HCT116 (cell line): Measurements from ENCODE around the gene ZBTB20. TPM values are rescaled to one million over a fixed set of nuclear protein-coding genes. Genes with fewer than 3 reads are reported as not detected.

ENCODE experiments used
- ATAC-seq: fragments of 200-7000 bp; cut with Tn5 transposase; 2 replicates; pipeline ENCODE4 v1.9.1; 2020; ENCODE audit warnings: mild to moderate bottlenecking, moderate library complexity
- BruUV-seq: library from RNA; stranded (reverse); fragments of 400-500 nt; replicated peaks from 2 replicates; lab custom pipeline; 2021; lab: Mats Ljungman, UMichigan
- CTCF ChIA-PET: fragments of 300-600 bp; sonication (Branson Sonifier 250); formaldehyde crosslinking; loops from one replicate; lab custom pipeline; 2021; ENCODE audit warnings: antibody characterized with exemption; lab: Charles Lee
- POLR2A ChIA-PET: fragments of 300-600, 350-600 bp; sonication (Branson Sonifier 250); formaldehyde crosslinking; loops from one replicate; lab custom pipeline; 2021; ENCODE audit warnings: antibody characterized with exemption; lab: Charles Lee
- RAD21 ChIA-PET, 2 experiments: fragments of 300-600 bp; sonication (Branson Sonifier 250); formaldehyde crosslinking; loops; one replicate each; lab custom pipeline; 2023; ENCODE audit warnings: low total read pairs in 2 of 2; ENCODE audit not compliant: uncharacterized antibody in 2 of 2, unreplicated experiment in 2 of 2, low non-redundant PET in 1 of 2; lab: Charles Lee
- DNase-seq: peaks from one replicate; pipeline ENCODE4 v3.0.0-alpha.2; 2010; ENCODE audit warnings: low read depth, low spot score
- H2AFZ ChIP-seq: fragments of 200-600 bp; shearing (Covaris generic), sonication (generic); 2 replicates; pipeline ENCODE4 v1.6.1; 2017; ENCODE audit warnings: low read depth, mixed run types, mixed read lengths, antibody characterized with exemption, low read length; ENCODE audit not compliant: poor library complexity, severe bottlenecking
- H3K27ac ChIP-seq: 2 replicates; pipeline ENCODE4 v1.5.1; 2012; ENCODE audit warnings: low read depth, low read length
- H3K27me3 ChIP-seq: fragments of 200-600 bp; sonication (generic); 2 replicates; pipeline ENCODE4 v1.6.1; 2016; ENCODE audit warnings: mixed run types, low read length, mixed read lengths; ENCODE audit not compliant: insufficient read depth
- H3K36me3 ChIP-seq, 2 experiments: fragments of 200-500 bp in 1 of 2; fragments of 200-600 bp in 1 of 2; sonication (Bioruptor generic) in 1 of 2; sonication (generic) in 1 of 2; 2 replicates each; pipeline versions ENCODE4 v1.5.1 to v1.6.1; 2014 to 2016; ENCODE audit warnings: low read length in 2 of 2, inconsistent platforms in 1 of 2, mixed read lengths in 1 of 2, mixed run types in 1 of 2; ENCODE audit not compliant: insufficient read depth in 2 of 2, control insufficient read depth in 1 of 2
- H3K4me1 ChIP-seq, 2 experiments: fragments of 200-600 bp in 1 of 2; sonication (generic) in 1 of 2; 2 replicates each; pipeline versions ENCODE4 v1.5.1 to v1.6.1; 2012 to 2017; ENCODE audit warnings: low read length in 2 of 2, inconsistent platforms in 1 of 2, mild to moderate bottlenecking in 1 of 2, mixed read lengths in 1 of 2, mixed run types in 1 of 2, moderate library complexity in 1 of 2; ENCODE audit not compliant: insufficient read depth in 2 of 2, control insufficient read depth in 1 of 2
- H3K4me2 ChIP-seq: fragments of 200-600 bp; sonication (generic); 2 replicates; pipeline ENCODE4 v1.6.1; 2017; ENCODE audit warnings: mixed run types, low read length, mixed read lengths
- H3K4me3 ChIP-seq, 2 experiments: fragments of 200-600 bp in 1 of 2; sonication (generic) in 1 of 2; replicated peaks in 1 of 2; 2 replicates each; pipeline ENCODE4 v1.5.1; 2011 to 2016; ENCODE audit warnings: low read length in 2 of 2, control low read depth in 1 of 2, low read depth in 1 of 2, mild to moderate bottlenecking in 1 of 2, mixed read lengths in 1 of 2, mixed run types in 1 of 2
- H3K79me2 ChIP-seq: fragments of 200-600 bp; sonication (generic); 2 replicates; pipeline ENCODE4 v1.6.1; 2017; ENCODE audit warnings: mild to moderate bottlenecking, mixed run types, low read length, moderate library complexity, mixed read lengths; ENCODE audit not compliant: insufficient read depth
- H3K9ac ChIP-seq: fragments of 200-600 bp; sonication (generic); 2 replicates; pipeline ENCODE4 v1.6.1; 2016; ENCODE audit warnings: low read length, mixed read lengths
- H3K9me2 ChIP-seq: fragments of 200-600 bp; sonication (generic), shearing (Covaris generic); 2 replicates; pipeline ENCODE4 v1.6.1; 2017; ENCODE audit warnings: mixed run types, mild to moderate bottlenecking, moderate library complexity; ENCODE audit not compliant: insufficient read depth
- H3K9me3 ChIP-seq, 2 experiments: fragments of 200-500 bp in 1 of 2; fragments of 200-600 bp in 1 of 2; sonication (Bioruptor generic) in 1 of 2; sonication (generic) in 1 of 2; 2 replicates each; pipeline ENCODE4 v1.6.1; 2014 to 2017; ENCODE audit warnings: low read length in 2 of 2, mixed read lengths in 2 of 2, inconsistent platforms in 1 of 2, low read depth in 1 of 2, mild to moderate bottlenecking in 1 of 2, mixed run types in 1 of 2, moderate library complexity in 1 of 2; ENCODE audit not compliant: control insufficient read depth in 1 of 2, insufficient read depth in 1 of 2
- H4K20me1 ChIP-seq: fragments of 200-600 bp; sonication (generic), shearing (Covaris generic); 2 replicates; pipeline ENCODE4 v1.6.1; 2017; ENCODE audit warnings: mixed run types, mild to moderate bottlenecking, moderate library complexity; ENCODE audit not compliant: insufficient read depth
- CBX3 ChIP-seq: IDR thresholded peaks from 2 replicates; pipeline ENCODE4 v1.6.1; 2012; ENCODE audit warnings: low read depth
- CEBPB ChIP-seq: IDR thresholded peaks from 2 replicates; pipeline ENCODE4 v1.6.1; 2012; ENCODE audit warnings: low read depth
- EGR1 ChIP-seq: IDR thresholded peaks from 2 replicates; pipeline ENCODE4 v1.6.1; 2012; ENCODE audit warnings: low read depth
- ELF1 ChIP-seq: IDR thresholded peaks from 2 replicates; pipeline ENCODE4 v1.6.1; 2012; ENCODE audit warnings: low read depth, borderline replicate concordance
- EZH2 ChIP-seq: fragments of 200-600 bp; sonication (generic); IDR thresholded peaks from 2 replicates; pipeline ENCODE4 v1.6.1; 2017; ENCODE audit warnings: antibody characterized with exemption, mixed run types
- EZH2phosphoT487 ChIP-seq: fragments of 200-600 bp; IDR thresholded peaks from 2 replicates; pipeline ENCODE4 v1.6.1; 2018; ENCODE audit warnings: antibody characterized with exemption, borderline replicate concordance
- POLR2A ChIP-seq: IDR thresholded peaks from 2 replicates; pipeline ENCODE4 v1.7.0; 2011; ENCODE audit warnings: borderline replicate concordance; ENCODE audit not compliant: insufficient read depth, insufficient read length; ENCODE audit errors: extremely low read depth
- POLR2AphosphoS5 ChIP-seq: IDR thresholded peaks from 2 replicates; pipeline ENCODE4 v1.6.1; 2011; ENCODE audit warnings: mild to moderate bottlenecking, low read depth, low read length, moderate library complexity
- SIN3A ChIP-seq: IDR thresholded peaks from 2 replicates; pipeline ENCODE4 v1.6.1; 2012; ENCODE audit warnings: low read depth
- TCF7L2 ChIP-seq: IDR thresholded peaks from 2 replicates; pipeline ENCODE4 v1.7.0; 2011; ENCODE audit warnings: borderline replicate concordance, inconsistent platforms; ENCODE audit not compliant: insufficient read depth, insufficient read length; ENCODE audit errors: extremely low read depth
- ZFX ChIP-seq: fragments of 450-650 bp; IDR thresholded peaks from 2 replicates; pipeline ENCODE4 v1.6.1; 2017
- ZNF274 ChIP-seq: fragments of 200-500 bp; sonication (Bioruptor generic); IDR thresholded peaks from 2 replicates; pipeline ENCODE4 v1.6.1; 2014; ENCODE audit warnings: mild to moderate bottlenecking, low read depth, low read length, inconsistent platforms
- intact Hi-C: fragments of 100-400 bp; cut with micrococcal nuclease; formaldehyde crosslinking; loops from 2 replicates; pipeline ENCODE4 v1.10.0; 2022
- total RNA-seq: library from RNA; stranded (reverse); gene quantifications from one replicate; pipeline ENCODE4 v1.2.1, GENCODE V29; 2021; ENCODE audit not compliant: unreplicated experiment
- TF ChIP-seq, protein P1 (sequence below), 3 experiments: fragments of 200-600 bp in 1 of 3; sonication (generic) in 1 of 3; IDR thresholded peaks in 2 of 3; conservative IDR thresholded peaks in 1 of 3; 2 replicates each; pipeline ENCODE4 v1.5.1; 2012 to 2017; ENCODE audit warnings: low read depth in 2 of 3, low read length in 2 of 3, antibody characterized with exemption in 1 of 3, borderline replicate concordance in 1 of 3, control low read depth in 1 of 3, mild to moderate bottlenecking in 1 of 3, mixed read lengths in 1 of 3, mixed run types in 1 of 3, moderate library complexity in 1 of 3; ENCODE audit not compliant: insufficient read depth in 1 of 3
- TF ChIP-seq, protein P2 (sequence below): IDR thresholded peaks from 2 replicates; pipeline ENCODE4 v1.6.1; 2012

ZBTB20 gene
- total RNA-seq, 1 experiment from 2014 or later: 42.1 TPM

DNA sequence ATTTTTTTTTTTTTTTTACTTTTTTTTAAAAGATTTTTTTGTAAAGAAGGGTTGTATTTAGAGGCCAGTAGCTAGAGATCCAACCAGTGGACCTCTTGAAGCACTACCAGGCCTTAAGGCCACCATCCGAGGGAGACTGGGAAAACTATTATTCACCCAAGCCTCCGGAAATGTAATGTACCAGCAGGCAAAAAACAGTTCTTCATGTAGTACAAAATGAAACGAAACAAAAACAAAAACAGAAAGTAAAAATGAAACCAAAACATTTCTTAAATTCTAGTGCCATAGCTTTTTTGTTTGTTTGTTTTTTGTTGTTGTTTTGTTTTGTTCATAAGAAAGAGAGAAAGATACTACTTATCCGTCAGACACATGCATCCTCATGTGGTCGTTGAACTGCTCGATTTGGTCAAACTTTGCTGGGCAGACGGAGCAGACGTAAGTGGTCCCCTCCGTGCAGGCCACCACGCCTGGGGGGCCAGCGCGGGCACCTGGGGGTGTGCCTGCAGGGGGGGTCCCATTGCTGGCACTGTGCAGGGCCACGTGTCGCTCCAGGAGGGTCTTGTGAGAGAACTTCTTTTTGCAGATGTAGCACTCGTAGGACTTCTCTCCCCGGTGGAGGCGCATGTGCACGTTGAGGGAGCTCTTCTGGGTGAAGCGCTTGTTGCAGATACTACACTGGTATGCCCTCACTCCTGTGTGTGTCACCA lies 808.3 kb downstream of the ZBTB20 start:
- H3K36me3 ChIP-seq: peaks cover 3 to 24% of the 10 kb centered on the region in 2 experiments; a peak in 3 of 4 replicates
- no peaks in the 10 kb centered on the region for H4K20me1 ChIP-seq
- no peak overlapping the region for H3K9ac ChIP-seq
- POLR2A ChIA-PET: no interaction called here
- no peak overlapping the region for H3K27ac ChIP-seq
- CTCF ChIA-PET: no interaction called here
- RAD21 ChIA-PET: no interaction called here
- H3K9me2 ChIP-seq: no peaks in the 10 kb centered on the region
- H3K4me3 ChIP-seq: no peak overlapping the region
- no peak for DNase-seq
- TF ChIP-seq ELF1 (no peak), TCF7L2 (no peak), CBX3 (no peak), EZH2phosphoT487 (no peak), POLR2AphosphoS5 (no peak), CEBPB (no peak), ZFX (no peak), EZH2 (no peak), EGR1 (no peak), ZNF274 (no peak), SIN3A (no peak), POLR2A (no peak)
- TF ChIP-seq, protein P1, sequence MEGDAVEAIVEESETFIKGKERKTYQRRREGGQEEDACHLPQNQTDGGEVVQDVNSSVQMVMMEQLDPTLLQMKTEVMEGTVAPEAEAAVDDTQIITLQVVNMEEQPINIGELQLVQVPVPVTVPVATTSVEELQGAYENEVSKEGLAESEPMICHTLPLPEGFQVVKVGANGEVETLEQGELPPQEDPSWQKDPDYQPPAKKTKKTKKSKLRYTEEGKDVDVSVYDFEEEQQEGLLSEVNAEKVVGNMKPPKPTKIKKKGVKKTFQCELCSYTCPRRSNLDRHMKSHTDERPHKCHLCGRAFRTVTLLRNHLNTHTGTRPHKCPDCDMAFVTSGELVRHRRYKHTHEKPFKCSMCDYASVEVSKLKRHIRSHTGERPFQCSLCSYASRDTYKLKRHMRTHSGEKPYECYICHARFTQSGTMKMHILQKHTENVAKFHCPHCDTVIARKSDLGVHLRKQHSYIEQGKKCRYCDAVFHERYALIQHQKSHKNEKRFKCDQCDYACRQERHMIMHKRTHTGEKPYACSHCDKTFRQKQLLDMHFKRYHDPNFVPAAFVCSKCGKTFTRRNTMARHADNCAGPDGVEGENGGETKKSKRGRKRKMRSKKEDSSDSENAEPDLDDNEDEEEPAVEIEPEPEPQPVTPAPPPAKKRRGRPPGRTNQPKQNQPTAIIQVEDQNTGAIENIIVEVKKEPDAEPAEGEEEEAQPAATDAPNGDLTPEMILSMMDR (IDR thresholded peaks at IDR 0.05 in 2 of 3, conservative IDR thresholded peaks at IDR 0.05 in 1 of 3; ENCODE audit: borderline replicate concordance in 1 of 3, insufficient read depth in 1 of 3, low read depth in 2 of 3, low read length in 2 of 3): no peak
- TF ChIP-seq, protein P2, sequence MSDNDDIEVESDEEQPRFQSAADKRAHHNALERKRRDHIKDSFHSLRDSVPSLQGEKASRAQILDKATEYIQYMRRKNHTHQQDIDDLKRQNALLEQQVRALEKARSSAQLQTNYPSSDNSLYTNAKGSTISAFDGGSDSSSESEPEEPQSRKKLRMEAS: no peak
- no TSS peak for BruUV-seq
- ATAC-seq: no peak
- H3K79me2 ChIP-seq: peaks cover 14% of the 10 kb centered on the region; the same call in 1 of the 2 replicates
- intact Hi-C loops: no loop called here
- no peak overlapping the region for H2AFZ ChIP-seq
- H3K9me3 ChIP-seq: no peaks in the 10 kb centered on the region
- no peak overlapping the region for H3K4me2 ChIP-seq
- H3K4me1 ChIP-seq: no peaks in the 10 kb centered on the region
- H3K27me3 ChIP-seq: no peaks in the 10 kb centered on the region
